ENCODE measurements around the gene FAM174C. TPM values are rescaled to one million over a fixed set of nuclear protein-coding genes. Genes with fewer than 3 reads are reported as not detected.

FAM174C gene
- total and polyA plus RNA-seq, 2 donors (not counting 3 experiments of a cell fraction or from before 2014, with no cell fraction given): 46.7 to 83.9 TPM

DNA sequence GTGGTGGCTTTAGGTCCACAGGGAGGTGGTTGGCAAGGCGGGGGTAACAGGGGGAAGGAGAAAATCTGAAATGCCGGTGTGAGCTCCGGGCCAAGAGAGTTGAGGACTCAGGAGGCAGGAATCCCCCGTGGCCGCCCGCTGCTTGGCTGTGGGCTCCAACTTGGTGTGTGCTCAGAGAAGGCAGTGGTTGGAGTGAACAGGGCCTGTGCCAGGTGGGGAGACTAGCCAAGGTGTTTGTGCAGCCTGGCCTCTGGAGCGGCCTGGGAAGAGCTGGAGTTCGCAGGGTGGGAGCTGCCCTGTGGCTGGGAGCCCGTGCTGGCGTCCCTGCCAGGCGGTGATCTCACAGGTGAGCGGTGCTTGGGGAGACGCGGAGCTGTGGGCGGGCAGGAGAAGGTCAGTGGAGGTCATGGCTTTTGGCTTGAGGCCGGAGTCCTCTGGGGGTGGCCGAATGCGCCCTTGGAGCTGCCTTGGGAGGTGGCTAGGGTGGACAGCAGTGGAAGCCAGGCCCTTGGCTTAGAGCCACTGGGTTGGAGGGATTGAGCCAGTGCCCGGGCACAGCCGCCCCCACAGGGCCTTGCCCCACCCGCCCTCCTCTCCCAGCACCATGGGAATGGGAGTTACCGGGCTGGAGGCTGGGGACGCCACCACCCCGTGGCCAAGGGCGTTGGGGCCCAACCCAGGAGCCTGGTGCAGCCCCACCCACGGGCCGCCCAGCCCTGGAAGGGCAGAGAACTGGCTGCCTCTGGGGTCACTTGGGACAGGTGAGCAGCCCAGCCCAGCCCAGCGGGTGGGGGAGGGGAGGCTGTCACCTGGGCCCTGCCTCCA lies 13.3 kb upstream of the FAM174C start:
- no peak for TF ChIP-seq MYC (IDR thresholded peaks at IDR 0.05; ENCODE audit: low read depth, low read length)
- no peak for TF ChIP-seq JUN (IDR thresholded peaks at IDR 0.05; ENCODE audit: borderline replicate concordance, insufficient read depth, insufficient read length, low read depth)
- TF ChIP-seq EZH2 (IDR thresholded peaks at IDR 0.05; ENCODE audit: borderline replicate concordance, low read depth, low read length, severe bottlenecking): no peak
- no peak for TF ChIP-seq GATA2 (IDR thresholded peaks at IDR 0.05; ENCODE audit: insufficient read depth, insufficient read length, low read depth, low read length)
- TF ChIP-seq FOS (IDR thresholded peaks at IDR 0.05; ENCODE audit: borderline replicate concordance, insufficient read depth, low read length): no peak
- no peak for TF ChIP-seq POLR2AphosphoS5 (IDR thresholded peaks at IDR 0.05; ENCODE audit: insufficient read depth, low read depth, low read length)
- no peak for TF ChIP-seq CTCF (IDR thresholded peaks at IDR 0.05; ENCODE audit: extremely low read depth in 1 of 2, insufficient read depth in 1 of 2, low read depth in 1 of 2, low read length in 2 of 2)
- H3K36me3 ChIP-seq (ENCODE audit: control insufficient read depth in 2 of 2, extremely low read depth in 1 of 2, insufficient read depth in 2 of 2, low read length in 2 of 2): peaks cover 2% of the 10 kb centered on the region in 2 experiments
- H3K4me2 ChIP-seq (ENCODE audit: insufficient read depth, low read length): peak overlapping the region; percentile 61
- H4K20me1 ChIP-seq (replicated peaks; ENCODE audit: control insufficient read depth, extremely low read depth, insufficient read depth, low read length): no peaks in the 10 kb centered on the region
- ChIA-PET CTCF (interaction anchor here (1.5 to 7.8 kb wide), 3 partner anchors 9 to 18 kb away, joined by 3 to 63 read pairs (median 8); no protein-coding TSS in a partner anchor), POLR2A (interaction anchor here (1.4 kb wide), 1 partner anchor 9 kb away, joined by 8 read pairs; no protein-coding TSS in a partner anchor)
- intact Hi-C loops (cut with micrococcal nuclease) (no loop called here), dilution Hi-C loops (cut with MboI; ENCODE audit: extremely low pct_ligation_motif_present, low sequenced_read_pairs) (no loop called here)
- no peaks in the 10 kb centered on the region for H3K9me3 ChIP-seq (replicated peaks; ENCODE audit: control insufficient read depth, insufficient read depth, low read length)
- no peaks in the 10 kb centered on the region for H3K27me3 ChIP-seq (ENCODE audit: control insufficient read depth in 2 of 2, insufficient read depth in 2 of 2, low read length in 2 of 2)
- peak overlapping the region; percentile 44 for H3K9ac ChIP-seq (replicated peaks; ENCODE audit: extremely low read depth, insufficient read depth, low read length)
- no peaks in the 10 kb centered on the region for H3K9me1 ChIP-seq (replicated peaks; ENCODE audit: control insufficient read depth, extremely low read depth, insufficient read depth, low read length)
- DNase-seq (ENCODE audit: low read depth, low spot score) (no peak), FAIRE-seq (no peak)
- H3K4me1 ChIP-seq (ENCODE audit: control insufficient read depth, extremely low read depth, insufficient read depth, low read length): peaks cover 55% of the 10 kb centered on the region
- H3K27ac ChIP-seq (ENCODE audit: insufficient read depth, low read depth, low read length): peak overlapping the region; percentile 78
- no TSS peak for BruUV-seq (replicated peaks)
- H3K4me3 ChIP-seq (replicated peaks in 1 of 3; ENCODE audit: insufficient read depth in 1 of 3, low read depth in 1 of 3, low read length in 3 of 3): no peak overlapping the region
- H3K79me2 ChIP-seq (ENCODE audit: control insufficient read depth, insufficient read depth, low read length): peaks cover 1% of the 10 kb centered on the region
- no peak overlapping the region for H2AFZ ChIP-seq (ENCODE audit: low read depth, low read length)
